CD4-positive, alpha-beta T cell treated with Interleukin-21 for 1 hour (primary cell): Measurements from ENCODE around the gene ATP6V0A4.
"Not testable (repeated sequence)": the region's sequence is repeated elsewhere in the genome, so short reads cannot be mapped to it uniquely, and the experiment has no call there.

Experiments
- DNase-seq: peaks from one replicate; pipeline ENCODE4 v3.0.0-alpha.2; 2020

The ATP6V0A4 gene

DNA sequence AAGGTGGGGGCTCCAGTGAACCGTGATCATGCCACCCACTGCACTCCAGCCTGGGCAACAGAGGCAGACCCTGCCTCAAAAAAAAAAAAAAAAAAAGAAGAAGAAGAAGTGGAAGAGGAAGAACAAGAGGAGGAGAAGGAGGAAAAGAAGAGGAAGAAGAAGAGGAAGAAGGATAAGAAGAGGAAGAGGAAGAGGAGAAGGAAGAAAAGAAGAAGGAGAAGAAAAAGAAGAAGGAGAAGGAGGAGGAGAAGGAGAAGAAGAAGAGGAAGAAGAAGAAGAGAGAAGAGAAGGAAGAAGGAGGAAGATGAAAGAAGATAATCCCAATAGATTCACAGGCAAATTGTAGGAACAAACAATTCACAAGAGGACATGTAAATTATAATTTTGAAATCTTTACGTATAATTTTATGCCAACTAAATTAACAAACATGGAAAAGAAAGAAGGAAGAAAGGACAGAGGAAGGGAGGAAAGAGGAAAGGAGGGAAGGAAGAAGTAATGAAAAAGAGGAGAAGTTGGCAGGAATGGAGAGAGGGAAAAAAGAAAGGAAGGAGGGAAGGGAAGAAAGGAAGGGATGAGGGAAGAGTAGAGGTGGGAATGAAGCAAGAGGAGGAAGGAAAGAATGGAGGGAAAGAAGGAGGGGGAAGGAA is 100.3 kb downstream of the ATP6V0A4 start:
- DNase-seq = no peak

DNA sequence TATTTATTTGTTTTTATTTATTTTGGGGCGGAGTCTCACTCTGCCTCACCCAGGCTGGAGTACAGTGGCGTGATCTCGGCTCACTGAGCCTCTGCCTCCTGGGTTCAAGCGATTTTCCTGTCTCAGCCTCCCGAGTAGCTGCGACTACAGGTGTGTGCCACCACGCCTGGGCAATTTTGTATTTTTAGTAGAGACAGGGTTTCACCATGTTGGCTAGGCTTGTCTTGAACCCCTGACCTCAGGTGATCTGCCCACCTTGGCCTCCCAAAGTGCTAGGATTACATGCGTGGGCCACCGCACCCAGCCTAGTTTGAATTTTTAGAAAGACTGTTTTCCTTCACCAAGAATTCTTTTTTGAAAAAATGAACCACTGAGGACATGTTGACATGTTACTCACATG is 102.2 kb downstream of the ATP6V0A4 start:
- DNase-seq = not testable (repeated sequence)

DNA sequence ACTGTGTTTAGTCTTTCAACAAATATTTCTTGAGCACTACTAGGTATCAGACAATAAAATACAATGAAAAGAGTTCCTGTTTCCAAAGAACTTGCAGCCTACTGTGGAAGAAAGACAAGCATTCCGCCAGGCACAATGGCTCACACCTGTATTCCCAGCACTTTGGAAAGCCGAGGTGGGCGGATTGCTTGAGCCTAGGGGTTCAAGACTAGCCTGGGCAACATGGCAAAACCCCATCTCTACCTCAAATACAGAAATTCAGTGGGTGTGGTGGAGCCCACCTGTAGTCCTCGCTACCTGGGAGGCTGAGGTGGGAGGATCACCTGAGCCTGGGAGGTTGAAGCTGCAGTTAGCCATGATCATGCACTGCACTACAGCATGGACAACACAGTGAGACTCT is 102.9 kb downstream of the ATP6V0A4 start:
- no peak for DNase-seq

DNA sequence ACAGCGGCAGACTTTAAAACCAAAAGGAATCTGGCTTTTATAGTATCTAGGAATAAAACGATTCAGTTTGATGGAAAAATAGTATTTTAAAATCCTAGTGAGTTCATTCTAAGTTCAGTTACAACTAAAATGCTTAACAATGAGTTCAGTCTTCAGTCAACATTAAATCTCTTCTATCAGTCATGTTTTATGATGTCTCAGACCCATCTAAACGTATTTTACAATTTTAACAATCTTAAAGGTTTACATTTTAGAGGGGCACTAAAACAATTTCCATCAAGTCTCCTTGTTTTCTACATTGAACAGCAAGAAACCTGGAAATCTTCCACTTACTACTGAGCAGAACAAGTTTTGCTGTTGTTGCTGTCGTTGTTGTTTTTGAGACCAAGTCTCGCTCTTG is 106.8 kb downstream of the ATP6V0A4 start:
- DNase-seq = no peak

DNA sequence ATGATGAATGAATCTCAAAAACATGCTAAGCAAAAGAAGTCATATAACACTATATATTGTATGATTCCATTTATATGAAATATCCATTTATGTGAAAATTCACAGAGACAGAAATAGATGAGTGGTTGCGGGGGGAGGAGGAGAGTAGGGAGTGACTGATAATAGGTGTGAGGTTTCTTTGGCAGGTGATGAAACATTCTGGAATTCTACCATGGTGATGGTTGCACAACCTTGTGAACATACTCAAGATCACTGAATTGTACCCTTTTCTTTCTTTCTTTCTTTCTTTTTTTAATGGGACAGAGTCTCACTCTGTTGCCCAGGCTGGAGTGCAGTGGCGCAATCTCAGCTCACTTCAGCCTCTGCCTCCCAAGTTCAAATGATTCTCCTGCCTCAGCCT is 107.5 kb downstream of the ATP6V0A4 start:
- no peak for DNase-seq

DNA sequence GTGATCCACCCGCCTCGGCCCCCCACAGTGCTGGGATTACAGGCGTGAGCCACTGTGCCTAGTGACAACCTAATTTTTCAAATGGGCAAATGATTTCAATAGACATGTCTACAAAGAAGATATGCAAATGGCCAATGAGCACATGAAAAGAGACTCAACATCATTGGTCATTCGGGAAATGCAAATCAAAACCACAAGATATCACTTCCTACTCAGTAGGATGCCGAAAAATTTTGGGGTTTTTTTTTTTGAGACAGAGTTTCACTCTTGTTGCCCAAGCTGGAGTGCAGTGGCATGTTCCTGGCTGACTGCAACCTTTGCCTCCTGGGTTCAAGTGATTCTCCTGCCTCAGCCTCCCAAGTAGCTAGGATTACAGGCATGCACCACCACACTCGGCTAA is 110.0 kb downstream of the ATP6V0A4 start:
- DNase-seq = not testable (repeated sequence)

DNA sequence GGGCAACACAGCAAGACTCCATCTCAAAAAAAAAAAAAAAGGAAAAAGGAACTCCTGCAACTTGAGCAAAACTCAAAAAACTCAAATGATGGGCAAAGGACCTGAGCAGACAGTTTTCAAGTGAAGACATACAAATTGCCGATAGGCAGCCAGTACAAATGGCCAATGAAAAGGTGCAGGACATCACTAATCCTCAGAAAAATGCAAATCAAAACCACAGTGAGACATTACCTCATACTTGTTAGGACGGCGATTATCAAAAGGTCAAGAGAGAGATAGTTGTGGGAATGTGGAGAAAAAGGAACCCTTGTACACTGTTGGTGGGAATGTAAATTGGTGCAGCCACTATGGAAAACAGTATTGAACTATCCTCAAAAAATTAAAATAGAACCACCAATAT is 113.7 kb downstream of the ATP6V0A4 start:
- DNase-seq = no peak

DNA sequence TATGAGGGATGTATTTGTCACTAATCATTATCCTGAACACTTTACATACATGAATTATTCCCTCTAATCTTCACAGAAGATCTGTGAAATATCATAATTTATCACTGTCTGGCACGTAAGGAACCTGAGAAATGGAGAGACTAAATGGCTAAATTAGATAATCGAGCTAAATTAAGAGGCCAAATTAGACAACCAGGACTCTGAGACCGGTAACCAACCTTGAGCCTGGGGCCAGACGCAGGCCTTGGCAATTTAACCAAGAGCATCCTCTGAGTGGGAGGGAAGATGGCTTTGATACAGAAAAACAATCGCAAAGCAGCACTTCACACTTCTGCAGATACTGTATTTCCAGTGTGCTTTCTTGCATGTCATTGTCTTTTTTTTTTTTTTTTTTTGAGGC is 118.2 kb downstream of the ATP6V0A4 start:
- DNase-seq = no peak

DNA sequence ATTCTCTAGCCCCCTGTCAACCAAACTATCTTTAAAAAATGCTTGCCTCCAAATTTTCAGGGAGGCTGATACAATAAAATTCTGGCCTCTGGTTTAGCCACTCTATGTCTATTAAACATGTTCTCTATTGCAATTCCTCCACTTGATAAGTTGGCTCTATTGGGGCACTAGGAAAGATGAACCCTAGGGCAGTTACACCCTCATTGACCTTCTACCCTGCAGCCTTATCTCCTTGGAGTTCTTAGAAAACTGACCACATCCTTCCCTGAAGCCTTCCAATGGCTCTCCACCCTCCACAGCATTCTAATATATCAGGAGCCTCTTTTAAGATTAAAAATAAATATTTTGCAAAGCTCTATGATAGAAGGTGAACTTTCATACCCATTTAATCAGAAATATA is 127.4 kb downstream of the ATP6V0A4 start:
- no peak for DNase-seq

DNA sequence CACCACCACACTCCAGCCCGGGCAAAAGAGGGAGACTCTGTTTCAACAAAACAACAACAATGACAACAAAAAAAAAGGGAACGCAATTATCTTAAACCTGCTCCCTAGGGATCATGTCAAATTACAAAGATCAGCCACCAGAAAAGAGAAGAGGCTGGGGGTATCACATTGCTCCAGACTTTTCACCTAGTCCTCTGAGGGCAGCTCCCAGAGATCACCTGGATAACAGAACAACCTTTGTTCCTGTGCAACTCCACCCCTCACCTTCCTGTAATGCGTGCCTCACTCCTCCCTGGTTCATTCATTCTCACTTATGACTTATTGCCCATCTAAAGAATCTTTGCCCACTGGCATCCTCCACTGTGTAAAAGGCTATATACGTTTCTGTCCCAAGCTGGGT is 128.6 kb downstream of the ATP6V0A4 start:
- no peak for DNase-seq

DNA sequence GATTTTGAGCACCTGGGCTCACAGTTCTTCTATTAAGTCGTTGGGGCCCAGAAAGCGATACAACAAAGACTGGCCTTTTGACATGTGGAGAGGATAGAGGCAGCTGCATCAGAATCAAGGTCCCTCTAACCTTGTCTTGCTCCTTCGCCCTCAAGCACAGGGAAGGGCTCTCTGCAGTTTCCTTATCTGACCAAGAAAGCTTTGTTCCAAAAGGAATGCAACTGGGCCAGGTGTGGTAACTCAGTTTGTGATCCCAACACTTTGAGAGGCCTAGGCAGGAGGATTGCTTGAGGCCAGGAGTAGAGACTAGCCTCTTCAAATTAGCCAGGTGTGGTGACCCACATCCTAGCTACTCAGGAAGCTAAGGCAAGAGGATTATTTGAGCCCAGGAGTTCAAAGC is 129.1 kb downstream of the ATP6V0A4 start:
- no peak for DNase-seq

DNA sequence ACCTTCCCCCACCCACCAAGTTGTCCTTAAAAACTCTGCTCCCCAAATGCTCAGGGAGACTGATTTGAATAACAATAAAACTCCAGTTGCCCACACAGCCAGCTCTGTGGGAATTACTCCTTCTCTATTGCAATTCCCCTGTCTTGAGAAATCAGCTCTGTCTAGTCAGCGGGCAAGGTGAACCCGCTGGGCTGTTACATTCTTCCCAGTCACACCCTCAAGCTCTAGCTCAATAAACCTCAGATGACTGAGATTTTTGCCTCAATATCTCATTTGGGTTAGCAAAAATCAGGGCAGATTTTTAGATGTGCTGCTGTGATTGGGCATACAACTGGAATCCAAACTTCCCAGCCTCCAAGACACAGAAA is 129.8 kb downstream of the ATP6V0A4 start:
- no peak for DNase-seq

DNA sequence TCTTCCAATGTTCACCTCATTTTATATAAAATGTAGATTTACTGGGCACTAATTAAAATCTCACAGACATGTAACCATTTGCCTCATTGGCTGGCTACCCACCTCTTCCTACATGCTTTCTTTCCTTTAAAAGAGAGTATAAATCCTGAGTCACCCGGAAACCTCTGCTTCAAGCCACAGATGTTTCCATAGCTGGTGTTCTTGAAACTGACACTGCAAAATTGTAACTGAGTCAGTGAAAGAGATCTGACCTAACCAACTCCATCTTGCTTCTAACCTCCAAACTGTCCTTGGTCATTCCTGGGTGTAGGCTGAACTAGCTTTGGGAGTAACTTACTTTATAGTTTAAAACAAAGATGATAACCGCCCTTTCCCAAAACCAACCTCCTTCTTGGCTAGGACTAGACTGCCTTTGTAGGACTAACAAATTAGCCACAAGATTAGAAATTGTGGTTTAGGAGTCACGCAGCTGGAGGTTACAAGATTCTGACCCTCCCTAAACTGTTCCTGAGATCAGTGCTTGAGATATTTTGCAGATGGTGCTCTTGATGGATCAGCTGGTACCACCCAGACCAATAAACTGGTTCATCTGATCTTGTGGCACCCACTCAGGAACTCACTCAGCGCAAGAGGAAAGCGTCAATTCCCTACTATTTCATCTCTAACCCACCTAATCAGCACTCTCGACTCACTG is 130.3 kb downstream of the ATP6V0A4 start:
- no peak for DNase-seq

DNA sequence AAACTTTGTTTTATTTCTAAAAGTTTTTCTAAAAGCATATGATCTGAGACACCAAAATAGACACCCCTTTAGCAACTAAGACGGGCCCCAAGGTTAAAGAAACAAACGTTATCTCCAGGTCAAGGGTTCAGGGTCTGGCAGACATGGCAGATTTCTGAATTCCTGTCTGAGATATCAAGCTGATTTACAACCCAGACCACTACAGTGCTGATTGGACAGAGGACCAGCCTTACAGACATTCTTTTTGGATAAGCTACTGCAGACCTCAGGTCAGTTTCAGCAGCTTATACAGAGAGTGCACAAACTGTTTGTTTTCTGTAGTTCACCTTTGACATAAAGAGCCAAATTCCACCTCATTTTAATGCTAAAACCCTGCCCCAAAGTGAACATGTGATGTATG is 131.6 kb downstream of the ATP6V0A4 start:
- no peak for DNase-seq

DNA sequence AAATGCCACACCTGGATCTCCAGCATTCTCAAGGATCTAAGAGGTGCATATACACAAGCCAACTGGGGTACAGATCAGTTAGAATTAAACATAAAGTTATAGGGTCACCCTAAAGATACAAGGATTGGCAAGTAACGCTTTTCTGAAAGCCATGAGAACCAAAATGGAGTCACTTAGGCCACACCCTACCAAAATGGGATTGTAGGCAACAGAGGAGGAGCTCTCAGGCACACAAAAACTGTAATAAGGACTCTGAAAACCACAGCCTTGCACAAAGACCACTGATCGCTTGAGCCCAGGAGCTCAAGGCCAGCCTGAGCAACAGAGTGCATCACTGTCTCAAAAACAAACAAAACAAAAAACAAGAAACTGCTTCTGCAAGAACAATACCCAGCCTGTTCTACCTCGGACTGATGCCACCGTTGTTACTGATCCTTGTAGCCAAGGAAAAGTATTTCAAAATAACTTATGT is 132.3 kb downstream of the ATP6V0A4 start:
- no peak for DNase-seq

DNA sequence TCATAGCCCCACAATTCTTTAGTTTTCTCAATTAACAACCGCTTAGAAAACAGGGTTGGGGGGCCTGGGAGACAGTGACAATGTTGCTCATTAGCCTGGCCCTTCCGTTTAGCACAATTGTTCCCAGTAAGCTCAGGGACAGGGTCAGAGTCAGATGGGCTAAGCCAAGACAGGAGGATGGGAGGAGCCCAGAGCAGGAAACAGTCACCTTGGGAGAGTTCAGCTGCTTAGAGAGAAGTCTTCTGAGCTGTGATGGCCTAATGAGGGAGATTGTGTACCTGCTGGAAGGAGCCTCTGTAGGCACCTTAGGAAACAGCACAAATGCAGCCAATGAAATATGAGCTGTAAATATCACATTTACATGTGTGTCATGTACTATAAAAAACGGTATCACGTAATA is 132.7 kb downstream of the ATP6V0A4 start:
- no peak for DNase-seq

DNA sequence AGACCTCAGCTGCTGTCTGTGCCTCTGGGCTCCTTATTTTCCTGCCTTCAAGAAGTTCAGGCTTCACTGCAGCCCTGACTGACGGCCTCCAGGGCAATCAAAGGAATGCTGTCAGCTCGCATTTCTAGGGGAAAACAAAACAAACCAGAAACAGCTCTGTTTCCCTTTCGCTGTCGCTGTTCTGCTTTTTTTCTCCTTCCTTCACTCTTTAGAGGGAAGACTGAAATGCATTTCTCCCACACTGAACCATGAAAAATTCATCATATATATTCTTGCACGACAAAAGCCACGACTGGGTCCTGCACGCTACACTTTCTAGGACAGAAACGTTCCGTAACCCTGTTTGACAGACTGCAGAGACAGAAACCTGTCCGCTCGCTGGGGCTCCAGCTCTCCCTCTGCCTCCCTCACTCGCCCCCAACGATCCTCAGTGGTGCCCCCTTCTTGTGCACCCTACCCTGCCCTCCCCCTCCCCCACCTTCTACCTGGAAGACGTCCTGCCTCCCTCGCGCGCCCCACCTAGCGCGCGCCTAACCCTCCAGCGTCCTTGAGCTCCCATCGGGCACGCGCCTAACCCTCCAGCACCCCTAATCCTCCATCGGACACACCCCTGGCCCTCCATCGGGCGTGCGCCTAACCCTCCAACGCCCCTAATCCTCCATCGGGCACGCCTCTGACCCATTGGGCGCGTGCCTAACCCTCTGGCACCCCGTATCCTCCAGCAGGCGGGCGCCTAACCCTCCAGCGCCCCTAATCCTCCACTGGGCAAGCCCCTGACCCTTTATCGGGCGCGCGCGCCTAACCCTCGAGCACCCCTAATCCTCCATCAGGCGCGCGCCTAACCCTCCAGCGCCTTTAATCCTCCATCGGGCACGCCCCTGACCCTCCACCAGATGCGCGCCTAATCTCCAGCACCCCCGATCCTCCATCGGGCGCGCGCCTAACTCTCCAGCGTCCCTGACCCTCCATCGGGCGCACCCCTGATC is 134.0 kb downstream of the ATP6V0A4 start:
- no peak for DNase-seq

DNA sequence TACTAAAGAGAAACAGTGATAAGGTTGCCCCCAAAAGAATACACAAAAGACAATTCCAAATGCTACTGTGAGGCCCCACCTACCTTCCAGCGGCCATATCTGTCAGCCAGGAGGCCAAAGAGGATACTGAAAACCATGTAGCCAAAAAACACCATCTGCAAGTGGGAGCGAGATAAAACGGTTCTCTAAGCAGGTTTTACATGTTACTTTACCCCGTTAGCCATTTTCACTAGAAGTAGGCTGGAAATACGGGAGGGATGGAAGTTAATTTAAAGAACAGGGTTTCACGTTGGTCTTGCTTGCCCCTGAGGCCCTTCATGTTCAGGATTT is 135.0 kb downstream of the ATP6V0A4 start:
- DNase-seq = no peak

DNA sequence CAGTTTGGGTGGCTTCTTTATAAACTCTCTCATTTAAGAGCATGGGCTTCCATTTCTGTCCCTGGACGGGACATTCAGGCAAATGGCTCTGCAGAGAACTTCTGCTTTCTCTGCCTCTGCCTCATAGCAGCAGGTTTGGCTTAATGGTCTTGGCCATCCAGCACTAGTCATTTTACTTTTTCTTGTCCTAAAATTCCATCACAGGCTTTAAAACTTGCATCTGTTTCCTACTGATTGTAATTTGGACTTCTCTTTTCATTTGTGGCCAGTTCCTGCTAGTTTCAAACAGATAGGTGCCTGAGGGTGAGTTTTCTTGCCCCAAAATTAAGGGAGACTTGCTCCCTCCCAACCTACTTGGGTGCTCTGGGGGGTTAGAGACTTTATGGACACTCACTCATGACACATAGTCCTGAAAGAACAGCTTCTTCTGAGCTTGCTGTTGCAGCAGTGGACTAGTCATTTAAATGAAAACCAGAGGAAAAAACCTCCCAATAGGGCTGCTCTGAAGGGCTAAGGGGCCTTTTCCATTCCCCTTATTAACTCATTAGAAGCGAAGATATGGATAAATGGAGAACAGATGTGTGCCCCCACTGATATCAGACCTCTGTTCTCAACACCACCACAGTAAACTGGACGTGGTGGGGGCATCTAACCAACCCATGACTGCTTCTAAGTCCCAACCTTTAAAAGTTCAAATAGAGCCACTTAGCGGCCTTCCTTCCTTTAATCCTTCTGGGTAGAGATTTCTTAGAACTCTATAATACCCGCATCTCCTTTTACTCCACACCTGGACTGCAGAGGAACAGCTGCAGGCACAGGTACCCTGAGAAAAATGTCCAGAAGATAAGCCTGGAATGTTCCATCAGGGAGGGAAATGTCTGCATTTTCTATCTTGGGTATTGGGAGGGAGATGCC is 135.7 kb downstream of the ATP6V0A4 start:
- DNase-seq = no peak

DNA sequence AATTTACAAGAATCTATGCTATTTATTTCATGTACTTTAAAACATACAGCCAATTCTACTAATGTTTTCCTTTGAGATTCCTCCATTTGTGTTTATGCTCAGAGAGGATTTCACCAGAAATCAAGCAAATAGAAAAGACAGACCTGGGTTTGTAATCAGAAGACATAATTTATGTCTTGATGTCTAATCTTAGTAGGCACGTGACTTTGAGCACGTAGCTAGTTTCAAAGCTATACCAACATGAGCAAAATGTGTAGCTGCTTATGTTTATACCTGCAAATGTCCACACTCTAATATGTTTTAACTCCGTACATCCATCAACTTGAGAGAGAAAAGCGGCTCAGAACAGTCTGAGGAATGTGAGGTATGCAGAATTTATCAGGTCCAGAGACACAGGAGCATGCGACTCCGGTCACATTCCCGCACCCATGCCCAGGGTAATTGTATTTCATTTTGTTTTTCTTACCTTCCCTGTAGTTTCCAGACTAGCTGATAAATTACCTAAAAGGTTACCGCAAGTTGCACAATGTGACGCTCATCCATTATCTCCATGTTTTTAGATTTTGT is 136.8 kb downstream of the ATP6V0A4 start:
- no peak for DNase-seq

DNA sequence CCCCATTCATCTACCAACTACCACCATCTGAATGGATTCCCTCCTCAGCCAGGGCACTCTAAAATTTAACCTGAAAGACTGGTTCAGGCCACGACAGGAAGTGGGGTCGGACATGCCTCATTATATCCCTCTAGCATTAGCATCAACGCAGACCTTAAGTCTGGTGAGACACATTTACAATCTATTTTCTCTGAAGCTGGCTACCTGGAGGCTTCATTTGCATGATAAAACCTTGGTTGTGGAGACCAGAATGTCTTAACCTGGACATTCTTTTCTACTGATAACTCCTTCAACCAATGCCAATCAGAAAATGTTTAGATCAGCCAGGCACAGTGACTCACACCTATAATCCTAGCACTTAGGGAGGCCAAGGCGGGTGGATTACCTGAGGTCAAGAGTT is 139.1 kb downstream of the ATP6V0A4 start:
- no peak for DNase-seq

DNA sequence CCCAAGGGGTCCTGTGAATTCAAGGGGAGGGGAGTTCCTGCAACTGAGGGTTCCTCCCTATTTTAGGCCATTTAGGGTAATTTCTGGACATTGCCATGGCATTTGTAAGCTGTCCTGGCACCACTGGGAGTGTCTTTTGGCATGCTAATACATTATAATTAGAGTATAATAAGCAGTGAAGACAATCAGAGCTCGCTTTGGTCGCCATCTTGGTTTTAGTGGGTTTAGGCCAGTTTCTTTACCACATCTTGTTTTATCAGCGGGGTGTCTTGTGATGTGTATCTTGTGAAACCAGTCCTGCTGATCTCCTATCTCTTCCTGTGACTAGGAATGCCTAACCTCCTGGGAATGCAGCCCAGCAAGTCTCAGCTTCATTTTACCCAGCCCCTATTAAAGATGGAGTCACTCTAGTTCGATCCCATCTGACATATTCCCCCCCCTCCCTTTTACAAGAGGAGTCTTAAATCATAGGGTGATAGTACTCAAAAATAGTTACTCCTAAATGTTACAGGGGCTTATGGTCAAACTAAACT is 140.1 kb downstream of the ATP6V0A4 start:
- DNase-seq = no peak
